H9 (cell line): ENCODE data around the gene FAM227A. TPM values are rescaled to one million over a fixed set of nuclear protein-coding genes. Genes with fewer than 3 reads are reported as not detected.

Source experiments
- DNase-seq: peaks from one replicate; pipeline ENCODE4 v3.0.0-alpha.2; 2017
- H2AFZ ChIP-seq: one replicate; pipeline ENCODE4 v1.6.1; 2013; ENCODE audit warnings: mild to moderate bottlenecking, low read length, control low read depth, moderate library complexity
- H2AK5ac ChIP-seq: 2 replicates; pipeline ENCODE4 v1.6.1; 2013; ENCODE audit warnings: low read length, control low read depth, mixed read lengths; ENCODE audit not compliant: insufficient read length
- H2BK120ac ChIP-seq: one replicate; pipeline ENCODE4 v1.6.1; 2013; ENCODE audit warnings: low read depth, mild to moderate bottlenecking, low read length, control low read depth, inconsistent platforms; ENCODE audit not compliant: poor library complexity, severe bottlenecking
- H2BK12ac ChIP-seq: 2 replicates; pipeline ENCODE4 v1.6.1; 2013; ENCODE audit warnings: low read length, control low read depth, mixed read lengths, low read depth; ENCODE audit not compliant: insufficient read length
- H2BK15ac ChIP-seq: 2 replicates; pipeline ENCODE4 v1.6.1; 2013; ENCODE audit warnings: low read depth, low read length, control low read depth
- H2BK20ac ChIP-seq: one replicate; pipeline ENCODE4 v1.6.1; 2013; ENCODE audit warnings: low read depth, mild to moderate bottlenecking, low read length, control low read depth, inconsistent platforms; ENCODE audit not compliant: poor library complexity, severe bottlenecking
- H2BK5ac ChIP-seq: 2 replicates; pipeline ENCODE4 v1.6.1; 2013; ENCODE audit warnings: low read length, control low read depth, mixed read lengths; ENCODE audit not compliant: insufficient read length
- H3K14ac ChIP-seq: 2 replicates; pipeline ENCODE4 v1.6.1; 2013; ENCODE audit warnings: low read length, control low read depth; ENCODE audit not compliant: insufficient read depth
- H3K18ac ChIP-seq: 2 replicates; pipeline ENCODE4 v1.6.1; 2013; ENCODE audit warnings: low read depth, mild to moderate bottlenecking, mixed read lengths, low read length, control low read depth; ENCODE audit not compliant: insufficient read length
- H3K23ac ChIP-seq: 2 replicates; pipeline ENCODE4 v1.6.1; 2013; ENCODE audit warnings: low read length, control low read depth, mixed read lengths, low read depth; ENCODE audit not compliant: insufficient read length
- H3K23me2 ChIP-seq: 2 replicates; pipeline ENCODE4 v1.6.1; 2013; ENCODE audit warnings: low read depth, mild to moderate bottlenecking, mixed read lengths, low read length, control low read depth; ENCODE audit not compliant: insufficient read length, poor library complexity, severe bottlenecking
- H3K27ac ChIP-seq: 2 replicates; pipeline ENCODE4 v1.5.1; 2013; ENCODE audit warnings: low read length, control low read depth, mixed read lengths, low read depth; ENCODE audit not compliant: insufficient read length
- H3K27me3 ChIP-seq: 2 replicates; pipeline ENCODE4 v1.6.1; 2013; ENCODE audit warnings: low read length, control low read depth, inconsistent platforms; ENCODE audit not compliant: insufficient read depth
- H3K4ac ChIP-seq: 2 replicates; pipeline ENCODE4 v1.6.1; 2013; ENCODE audit warnings: low read depth, mild to moderate bottlenecking, control low read depth, inconsistent platforms, low read length, moderate library complexity
- H3K4me1 ChIP-seq: 2 replicates; pipeline ENCODE4 v1.6.1; 2013; ENCODE audit warnings: low read length, control low read depth, inconsistent platforms; ENCODE audit not compliant: insufficient read depth
- H3K4me2 ChIP-seq: 2 replicates; pipeline ENCODE4 v1.6.1; 2013; ENCODE audit warnings: low read length, control low read depth, mixed read lengths; ENCODE audit not compliant: insufficient read length, insufficient read depth
- H3K56ac ChIP-seq: 2 replicates; pipeline ENCODE4 v1.6.1; 2013; ENCODE audit warnings: low read depth, mild to moderate bottlenecking, mixed read lengths, low read length, control low read depth; ENCODE audit not compliant: insufficient read length
- H3K79me1 ChIP-seq: 2 replicates; pipeline ENCODE4 v1.6.1; 2013; ENCODE audit warnings: low read depth, mild to moderate bottlenecking, moderate library complexity, low read length, control low read depth, inconsistent platforms; ENCODE audit not compliant: insufficient read depth, poor library complexity, severe bottlenecking
- H3K79me2 ChIP-seq: 2 replicates; pipeline ENCODE4 v1.6.1; 2013; ENCODE audit warnings: low read length, control low read depth, inconsistent platforms; ENCODE audit not compliant: insufficient read depth
- H3K9ac ChIP-seq: 2 replicates; pipeline ENCODE4 v1.6.1; 2013; ENCODE audit warnings: low read length, control low read depth, mixed read lengths; ENCODE audit not compliant: insufficient read length; ENCODE audit errors: extremely low read depth
- H3K9me3 ChIP-seq: one replicate; pipeline ENCODE4 v1.6.1; 2013; ENCODE audit warnings: low read depth, low read length, inconsistent platforms; ENCODE audit not compliant: control insufficient read depth
- H3T11ph ChIP-seq: one replicate; pipeline ENCODE4 v1.6.1; 2013; ENCODE audit warnings: mild to moderate bottlenecking, low read length, control low read depth, inconsistent platforms
- H4K20me1 ChIP-seq: one replicate; pipeline ENCODE4 v1.6.1; 2013; ENCODE audit not compliant: control insufficient read depth, insufficient read length, insufficient read depth
- H4K5ac ChIP-seq: 2 replicates; pipeline ENCODE4 v1.6.1; 2013; ENCODE audit warnings: low read depth, mild to moderate bottlenecking, mixed read lengths, low read length, control low read depth; ENCODE audit not compliant: insufficient read length
- H4K8ac ChIP-seq: replicated peaks from 2 replicates; pipeline ENCODE4 v1.6.1; 2013; ENCODE audit warnings: low read length, control low read depth, mixed read lengths, low read depth; ENCODE audit not compliant: insufficient read length
- H4K91ac ChIP-seq: 2 replicates; pipeline ENCODE4 v1.6.1; 2013; ENCODE audit warnings: low read depth, mild to moderate bottlenecking, moderate library complexity, mixed read lengths, low read length, control low read depth; ENCODE audit not compliant: insufficient read length
- H3K27ac Mint-ChIP-seq, 3 experiments: 2 replicates in 2 of 3; 3 replicates in 1 of 3; pipeline ENCODE4 v1.8.0; 2020 to 2021; ENCODE audit warnings: mixed read lengths in 3 of 3, mild to moderate bottlenecking in 1 of 3, moderate library complexity in 1 of 3
- H3K27me3 Mint-ChIP-seq: 2 replicates; pipeline ENCODE4 v1.8.0; 2021; ENCODE audit warnings: low read depth, mild to moderate bottlenecking, moderate library complexity, mixed read lengths
- H3K36me3 Mint-ChIP-seq, 3 experiments: 2 replicates in 2 of 3; 3 replicates in 1 of 3; pipeline ENCODE4 v1.8.0; 2020 to 2021; ENCODE audit warnings: low read depth in 3 of 3, mixed read lengths in 3 of 3; ENCODE audit not compliant: insufficient read depth in 1 of 3
- H3K4me1 Mint-ChIP-seq, 2 experiments: 2 replicates each; pipeline ENCODE4 v1.8.0; 2020; ENCODE audit warnings: mixed read lengths in 2 of 2
- H3K4me3 Mint-ChIP-seq, 2 experiments: 2 replicates in 1 of 2; 3 replicates in 1 of 2; pipeline ENCODE4 v1.8.0; 2020 to 2021; ENCODE audit warnings: mild to moderate bottlenecking in 2 of 2, mixed read lengths in 2 of 2, moderate library complexity in 1 of 2
- H3K9me3 Mint-ChIP-seq, 2 experiments: 2 replicates in 1 of 2; 3 replicates in 1 of 2; pipeline ENCODE4 v1.8.0; 2020; ENCODE audit warnings: mild to moderate bottlenecking in 2 of 2, mixed read lengths in 2 of 2, moderate library complexity in 1 of 2
- CTCF ChIP-seq: fragments of 200-600 bp; sonication (generic); conservative IDR thresholded peaks from 3 replicates; pipeline ENCODE4 v1.8.0; 2021; ENCODE audit warnings: antibody characterized with exemption, mild to moderate bottlenecking
- WGBS: extraction: QIAGEN DNeasy Blood & Tissue Kit; methylation state at CpG from one replicate; pipeline ENCODE4 v1.1.7; 2013; ENCODE audit warnings: missing lambda C conversion rate, low lambda C conversion rate, mixed read lengths; ENCODE audit not compliant: insufficient read length; ENCODE audit errors: extremely low coverage; 5-methylcytosine and 5-hydroxymethylcytosine counted together
- total RNA-seq: library from RNA; stranded (reverse); gene quantifications from 2 replicates; pipeline ENCODE4 v1.2.1, GENCODE V29; 2021

FAM227A gene
- total RNA-seq, 1 experiment from 2014 or later = 3.6 TPM

GRCh38 chr22:38685761-38686160 lies 29.6 kb upstream of the FAM227A start:
- no peak overlapping the region for H2BK20ac ChIP-seq
- H3K27ac Mint-ChIP-seq = no peak overlapping the region
- no peak overlapping the region for H2BK5ac ChIP-seq
- no peak overlapping the region for H3K27ac ChIP-seq
- H3K27me3 ChIP-seq = no peaks in the 10 kb centered on the region
- no peak overlapping the region for H2BK15ac ChIP-seq
- no peak overlapping the region for H2AK5ac ChIP-seq
- no peak overlapping the region for H3K56ac ChIP-seq
- H3K4me2 ChIP-seq = no peak overlapping the region
- WGBS = no CpG with 5 or more reads among the region's 1 CpG
- no peak overlapping the region for H3T11ph ChIP-seq
- H3K23me2 ChIP-seq = peaks cover 5% of the 10 kb centered on the region
- no peak overlapping the region for H4K8ac ChIP-seq
- H3K79me1 ChIP-seq = peaks cover 2% of the 10 kb centered on the region
- H3K79me2 ChIP-seq = peaks cover 2% of the 10 kb centered on the region; the same call in 1 of the 2 replicates
- H3K4me1 ChIP-seq = no peaks in the 10 kb centered on the region
- no peak overlapping the region for H2BK12ac ChIP-seq
- H3K9ac ChIP-seq = no peak overlapping the region
- no peak overlapping the region for H4K5ac ChIP-seq
- no peak overlapping the region for H3K4me3 Mint-ChIP-seq
- peaks cover 37 to 87% (median 72%) of the 10 kb centered on the region in 3 experiments for H3K36me3 Mint-ChIP-seq
- no peak overlapping the region for H2BK120ac ChIP-seq
- H3K27me3 Mint-ChIP-seq = no peaks in the 10 kb centered on the region
- peaks cover 10 to 14% of the 10 kb centered on the region in 2 experiments for H3K4me1 Mint-ChIP-seq
- H4K91ac ChIP-seq = no peak overlapping the region
- TF ChIP-seq CTCF = no peak
- peaks cover 5% of the 10 kb centered on the region for H3K9me3 ChIP-seq
- no peak overlapping the region for H3K18ac ChIP-seq
- no peak overlapping the region for H3K23ac ChIP-seq
- H4K20me1 ChIP-seq = no peaks in the 10 kb centered on the region
- H3K14ac ChIP-seq = no peak overlapping the region
- no peak overlapping the region for H2AFZ ChIP-seq
- no peak overlapping the region for H3K4ac ChIP-seq
- DNase-seq = no peak
- peaks cover 21 to 22% of the 10 kb centered on the region in 2 experiments for H3K9me3 Mint-ChIP-seq
